ENCODE results near the gene ARL15. TPM values are rescaled to one million over a fixed set of nuclear protein-coding genes. Genes with fewer than 3 reads are reported as not detected.

ARL15 gene
- polyA plus RNA-seq, 1 of the 3 experiments (the other 2 are of a cell fraction) = 6.4 TPM

- TF ChIP-seq, protein P1, sequence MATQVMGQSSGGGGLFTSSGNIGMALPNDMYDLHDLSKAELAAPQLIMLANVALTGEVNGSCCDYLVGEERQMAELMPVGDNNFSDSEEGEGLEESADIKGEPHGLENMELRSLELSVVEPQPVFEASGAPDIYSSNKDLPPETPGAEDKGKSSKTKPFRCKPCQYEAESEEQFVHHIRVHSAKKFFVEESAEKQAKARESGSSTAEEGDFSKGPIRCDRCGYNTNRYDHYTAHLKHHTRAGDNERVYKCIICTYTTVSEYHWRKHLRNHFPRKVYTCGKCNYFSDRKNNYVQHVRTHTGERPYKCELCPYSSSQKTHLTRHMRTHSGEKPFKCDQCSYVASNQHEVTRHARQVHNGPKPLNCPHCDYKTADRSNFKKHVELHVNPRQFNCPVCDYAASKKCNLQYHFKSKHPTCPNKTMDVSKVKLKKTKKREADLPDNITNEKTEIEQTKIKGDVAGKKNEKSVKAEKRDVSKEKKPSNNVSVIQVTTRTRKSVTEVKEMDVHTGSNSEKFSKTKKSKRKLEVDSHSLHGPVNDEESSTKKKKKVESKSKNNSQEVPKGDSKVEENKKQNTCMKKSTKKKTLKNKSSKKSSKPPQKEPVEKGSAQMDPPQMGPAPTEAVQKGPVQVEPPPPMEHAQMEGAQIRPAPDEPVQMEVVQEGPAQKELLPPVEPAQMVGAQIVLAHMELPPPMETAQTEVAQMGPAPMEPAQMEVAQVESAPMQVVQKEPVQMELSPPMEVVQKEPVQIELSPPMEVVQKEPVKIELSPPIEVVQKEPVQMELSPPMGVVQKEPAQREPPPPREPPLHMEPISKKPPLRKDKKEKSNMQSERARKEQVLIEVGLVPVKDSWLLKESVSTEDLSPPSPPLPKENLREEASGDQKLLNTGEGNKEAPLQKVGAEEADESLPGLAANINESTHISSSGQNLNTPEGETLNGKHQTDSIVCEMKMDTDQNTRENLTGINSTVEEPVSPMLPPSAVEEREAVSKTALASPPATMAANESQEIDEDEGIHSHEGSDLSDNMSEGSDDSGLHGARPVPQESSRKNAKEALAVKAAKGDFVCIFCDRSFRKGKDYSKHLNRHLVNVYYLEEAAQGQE (IDR thresholded peaks at IDR 0.05; ENCODE audit: low read depth, low read length) = no peak
- TF ChIP-seq, protein P2, sequence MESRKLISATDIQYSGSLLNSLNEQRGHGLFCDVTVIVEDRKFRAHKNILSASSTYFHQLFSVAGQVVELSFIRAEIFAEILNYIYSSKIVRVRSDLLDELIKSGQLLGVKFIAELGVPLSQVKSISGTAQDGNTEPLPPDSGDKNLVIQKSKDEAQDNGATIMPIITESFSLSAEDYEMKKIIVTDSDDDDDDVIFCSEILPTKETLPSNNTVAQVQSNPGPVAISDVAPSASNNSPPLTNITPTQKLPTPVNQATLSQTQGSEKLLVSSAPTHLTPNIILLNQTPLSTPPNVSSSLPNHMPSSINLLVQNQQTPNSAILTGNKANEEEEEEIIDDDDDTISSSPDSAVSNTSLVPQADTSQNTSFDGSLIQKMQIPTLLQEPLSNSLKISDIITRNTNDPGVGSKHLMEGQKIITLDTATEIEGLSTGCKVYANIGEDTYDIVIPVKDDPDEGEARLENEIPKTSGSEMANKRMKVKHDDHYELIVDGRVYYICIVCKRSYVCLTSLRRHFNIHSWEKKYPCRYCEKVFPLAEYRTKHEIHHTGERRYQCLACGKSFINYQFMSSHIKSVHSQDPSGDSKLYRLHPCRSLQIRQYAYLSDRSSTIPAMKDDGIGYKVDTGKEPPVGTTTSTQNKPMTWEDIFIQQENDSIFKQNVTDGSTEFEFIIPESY (IDR thresholded peaks at IDR 0.05; ENCODE audit: borderline replicate concordance, low read depth) = no peak
- TF ChIP-seq TAF1 (IDR thresholded peaks at IDR 0.05; ENCODE audit: borderline replicate concordance, low read depth, low read length) (no peak), GATA2 (CRISPR knock-in tag; IDR thresholded peaks at IDR 0.05) (no peak)
- TF ChIP-seq, protein P3, sequence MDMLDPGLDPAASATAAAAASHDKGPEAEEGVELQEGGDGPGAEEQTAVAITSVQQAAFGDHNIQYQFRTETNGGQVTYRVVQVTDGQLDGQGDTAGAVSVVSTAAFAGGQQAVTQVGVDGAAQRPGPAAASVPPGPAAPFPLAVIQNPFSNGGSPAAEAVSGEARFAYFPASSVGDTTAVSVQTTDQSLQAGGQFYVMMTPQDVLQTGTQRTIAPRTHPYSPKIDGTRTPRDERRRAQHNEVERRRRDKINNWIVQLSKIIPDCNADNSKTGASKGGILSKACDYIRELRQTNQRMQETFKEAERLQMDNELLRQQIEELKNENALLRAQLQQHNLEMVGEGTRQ (IDR thresholded peaks at IDR 0.05; ENCODE audit: borderline replicate concordance, low read depth, low read length) = no peak
Observed at GRCh38 chr5:53858700-53859456, 451.5 kb downstream of the ARL15 start (continued).

GRCh38 chr5:53856506-53856905 lies 453.9 kb downstream of the ARL15 start:
- WGBS (ENCODE audit: low lambda C conversion rate) = 30% methylated on average over 3 of the region's 3 CpGs
- TF ChIP-seq, protein P1 (IDR thresholded peaks at IDR 0.05; ENCODE audit: low read depth, low read length) = no peak
- TF ChIP-seq EZH2phosphoT487 (IDR thresholded peaks at IDR 0.05; ENCODE audit: borderline replicate concordance, low read depth) (no peak), MXI1 (IDR thresholded peaks at IDR 0.05; ENCODE audit: low read depth, low read length) (no peak), RFX5 (IDR thresholded peaks at IDR 0.05; ENCODE audit: low read length) (no peak), RAD21 (IDR thresholded peaks at IDR 0.05; ENCODE audit: low read length) (no peak), CHD2 (IDR thresholded peaks at IDR 0.05; ENCODE audit: low read length, partially characterized antibody) (no peak), YY1 (IDR thresholded peaks at IDR 0.05; ENCODE audit: low read depth) (no peak), GABPA (IDR thresholded peaks at IDR 0.05; ENCODE audit: low read depth) (no peak), NFIC (IDR thresholded peaks at IDR 0.05; ENCODE audit: borderline replicate concordance) (no peak), POLR2AphosphoS5 (IDR thresholded peaks at IDR 0.05; ENCODE audit: low read depth, low read length) (no peak), SIN3A (IDR thresholded peaks at IDR 0.05; ENCODE audit: borderline replicate concordance, low read depth, low read length) (no peak), RXRA (IDR thresholded peaks at IDR 0.05; ENCODE audit: borderline replicate concordance, low read depth) (no peak), NRF1 (IDR thresholded peaks at IDR 0.05; ENCODE audit: low read depth, low read length) (no peak), ELF1 (IDR thresholded peaks at IDR 0.05) (no peak), FOXM1 (IDR thresholded peaks at IDR 0.05; ENCODE audit: low read depth) (no peak)

More at GRCh38 chr5:53856506-53856905, 453.9 kb downstream of the ARL15 start:
- no peaks in the 10 kb centered on the region for H3K9me2 ChIP-seq
- no peak overlapping the region for H3K4me2 ChIP-seq
- no peaks in the 10 kb centered on the region for H3K4me1 ChIP-seq (ENCODE audit: control insufficient read depth in 1 of 2, insufficient read depth in 2 of 2, low read depth in 1 of 2, low read length in 1 of 2)
- POLR2A ChIA-PET = no interaction called here
- no peaks in the 10 kb centered on the region for H3F3A ChIP-seq (replicated peaks; ENCODE audit: insufficient read depth)
- no peak overlapping the region for H3K27ac ChIP-seq (ENCODE audit: low read depth in 2 of 2, low read length in 1 of 2)
- H3K9ac ChIP-seq = no peak overlapping the region
- H4K20me1 ChIP-seq (ENCODE audit: insufficient read depth) = no peaks in the 10 kb centered on the region
- H3K9me3 ChIP-seq = no peaks in the 10 kb centered on the region; the same call in 1 of the 2 replicates
- no peak overlapping the region for H3K4me3 ChIP-seq (ENCODE audit: low read depth in 2 of 2, low read length in 1 of 2)
- CTCF ChIA-PET = no interaction called here
- H3K27me3 ChIP-seq (ENCODE audit: insufficient read depth) = no peaks in the 10 kb centered on the region
- DNase-seq = no peak
- no peaks in the 10 kb centered on the region for H3K79me2 ChIP-seq (ENCODE audit: insufficient read depth)
- no peaks in the 10 kb centered on the region for H3K36me3 ChIP-seq (replicated peaks in 1 of 2; ENCODE audit: control insufficient read depth in 1 of 2, insufficient read depth in 2 of 2, low read length in 1 of 2)
- no peak overlapping the region for H2AFZ ChIP-seq (ENCODE audit: low read depth)

All from SK-N-SH (cell line).